NT2/D1 (cell line): ENCODE data around the gene BTF3.

Experiments
- SUZ12 ChIP-seq: IDR thresholded peaks from 2 replicates; pipeline ENCODE4 v1.6.1; 2011; ENCODE audit not compliant: insufficient read length, insufficient read depth; ENCODE audit errors: extremely low read depth
- YY1 ChIP-seq: IDR thresholded peaks from 2 replicates; pipeline ENCODE4 v1.6.1; 2011; ENCODE audit not compliant: insufficient read length, insufficient read depth
- ZNF274 ChIP-seq: IDR thresholded peaks from 2 replicates; pipeline ENCODE4 v1.6.1; 2011; ENCODE audit warnings: mild to moderate bottlenecking, low read depth, low read length

DNA sequence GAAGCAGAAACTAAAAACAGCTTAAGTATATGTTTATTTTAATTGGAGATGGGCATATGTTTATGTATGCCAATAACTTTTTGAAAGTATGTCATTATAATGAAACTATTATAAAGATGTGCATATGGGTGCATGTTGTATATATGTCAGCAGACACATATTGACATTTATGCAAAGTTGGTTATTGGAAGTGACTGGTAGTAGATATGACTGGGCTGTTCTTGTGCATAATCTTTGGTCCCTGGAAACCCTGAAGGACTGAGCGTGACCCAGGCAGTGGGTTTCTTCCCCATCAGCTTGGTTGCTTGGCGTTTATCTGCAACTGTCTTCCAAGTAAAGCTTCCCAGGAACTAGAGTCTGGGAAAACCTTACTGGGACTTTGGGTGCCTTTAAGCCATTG, 41.5 kb downstream of the BTF3 start:
- TF ChIP-seq YY1 (no peak), ZNF274 (no peak), SUZ12 (no peak)
